H9 (cell line): ENCODE results near the gene CDH16. TPM values are rescaled to one million over a fixed set of nuclear protein-coding genes. Genes with fewer than 3 reads are reported as not detected.

ENCODE experiments used
- DNase-seq: peaks from one replicate; pipeline ENCODE4 v3.0.0-alpha.2; 2017
- H2AFZ ChIP-seq: one replicate; pipeline ENCODE4 v1.6.1; 2013; ENCODE audit warnings: mild to moderate bottlenecking, low read length, control low read depth, moderate library complexity
- H2AK5ac ChIP-seq: 2 replicates; pipeline ENCODE4 v1.6.1; 2013; ENCODE audit warnings: low read length, control low read depth, mixed read lengths; ENCODE audit not compliant: insufficient read length
- H2BK120ac ChIP-seq: one replicate; pipeline ENCODE4 v1.6.1; 2013; ENCODE audit warnings: low read depth, mild to moderate bottlenecking, low read length, control low read depth, inconsistent platforms; ENCODE audit not compliant: poor library complexity, severe bottlenecking
- H2BK12ac ChIP-seq: 2 replicates; pipeline ENCODE4 v1.6.1; 2013; ENCODE audit warnings: low read length, control low read depth, mixed read lengths, low read depth; ENCODE audit not compliant: insufficient read length
- H2BK15ac ChIP-seq: 2 replicates; pipeline ENCODE4 v1.6.1; 2013; ENCODE audit warnings: low read depth, low read length, control low read depth
- H2BK20ac ChIP-seq: one replicate; pipeline ENCODE4 v1.6.1; 2013; ENCODE audit warnings: low read depth, mild to moderate bottlenecking, low read length, control low read depth, inconsistent platforms; ENCODE audit not compliant: poor library complexity, severe bottlenecking
- H2BK5ac ChIP-seq: 2 replicates; pipeline ENCODE4 v1.6.1; 2013; ENCODE audit warnings: low read length, control low read depth, mixed read lengths; ENCODE audit not compliant: insufficient read length
- H3K14ac ChIP-seq: 2 replicates; pipeline ENCODE4 v1.6.1; 2013; ENCODE audit warnings: low read length, control low read depth; ENCODE audit not compliant: insufficient read depth
- H3K18ac ChIP-seq: 2 replicates; pipeline ENCODE4 v1.6.1; 2013; ENCODE audit warnings: low read depth, mild to moderate bottlenecking, mixed read lengths, low read length, control low read depth; ENCODE audit not compliant: insufficient read length
- H3K23ac ChIP-seq: 2 replicates; pipeline ENCODE4 v1.6.1; 2013; ENCODE audit warnings: low read length, control low read depth, mixed read lengths, low read depth; ENCODE audit not compliant: insufficient read length
- H3K23me2 ChIP-seq: 2 replicates; pipeline ENCODE4 v1.6.1; 2013; ENCODE audit warnings: low read depth, mild to moderate bottlenecking, mixed read lengths, low read length, control low read depth; ENCODE audit not compliant: insufficient read length, poor library complexity, severe bottlenecking
- H3K27ac ChIP-seq: 2 replicates; pipeline ENCODE4 v1.5.1; 2013; ENCODE audit warnings: low read length, control low read depth, mixed read lengths, low read depth; ENCODE audit not compliant: insufficient read length
- H3K27me3 ChIP-seq: 2 replicates; pipeline ENCODE4 v1.6.1; 2013; ENCODE audit warnings: low read length, control low read depth, inconsistent platforms; ENCODE audit not compliant: insufficient read depth
- H3K4ac ChIP-seq: 2 replicates; pipeline ENCODE4 v1.6.1; 2013; ENCODE audit warnings: low read depth, mild to moderate bottlenecking, control low read depth, inconsistent platforms, low read length, moderate library complexity
- H3K4me1 ChIP-seq: 2 replicates; pipeline ENCODE4 v1.6.1; 2013; ENCODE audit warnings: low read length, control low read depth, inconsistent platforms; ENCODE audit not compliant: insufficient read depth
- H3K4me2 ChIP-seq: 2 replicates; pipeline ENCODE4 v1.6.1; 2013; ENCODE audit warnings: low read length, control low read depth, mixed read lengths; ENCODE audit not compliant: insufficient read length, insufficient read depth
- H3K56ac ChIP-seq: 2 replicates; pipeline ENCODE4 v1.6.1; 2013; ENCODE audit warnings: low read depth, mild to moderate bottlenecking, mixed read lengths, low read length, control low read depth; ENCODE audit not compliant: insufficient read length
- H3K79me1 ChIP-seq: 2 replicates; pipeline ENCODE4 v1.6.1; 2013; ENCODE audit warnings: low read depth, mild to moderate bottlenecking, moderate library complexity, low read length, control low read depth, inconsistent platforms; ENCODE audit not compliant: insufficient read depth, poor library complexity, severe bottlenecking
- H3K79me2 ChIP-seq: 2 replicates; pipeline ENCODE4 v1.6.1; 2013; ENCODE audit warnings: low read length, control low read depth, inconsistent platforms; ENCODE audit not compliant: insufficient read depth
- H3K9ac ChIP-seq: 2 replicates; pipeline ENCODE4 v1.6.1; 2013; ENCODE audit warnings: low read length, control low read depth, mixed read lengths; ENCODE audit not compliant: insufficient read length; ENCODE audit errors: extremely low read depth
- H3K9me3 ChIP-seq: one replicate; pipeline ENCODE4 v1.6.1; 2013; ENCODE audit warnings: low read depth, low read length, inconsistent platforms; ENCODE audit not compliant: control insufficient read depth
- H3T11ph ChIP-seq: one replicate; pipeline ENCODE4 v1.6.1; 2013; ENCODE audit warnings: mild to moderate bottlenecking, low read length, control low read depth, inconsistent platforms
- H4K20me1 ChIP-seq: one replicate; pipeline ENCODE4 v1.6.1; 2013; ENCODE audit not compliant: control insufficient read depth, insufficient read length, insufficient read depth
- H4K5ac ChIP-seq: 2 replicates; pipeline ENCODE4 v1.6.1; 2013; ENCODE audit warnings: low read depth, mild to moderate bottlenecking, mixed read lengths, low read length, control low read depth; ENCODE audit not compliant: insufficient read length
- H4K8ac ChIP-seq: replicated peaks from 2 replicates; pipeline ENCODE4 v1.6.1; 2013; ENCODE audit warnings: low read length, control low read depth, mixed read lengths, low read depth; ENCODE audit not compliant: insufficient read length
- H4K91ac ChIP-seq: 2 replicates; pipeline ENCODE4 v1.6.1; 2013; ENCODE audit warnings: low read depth, mild to moderate bottlenecking, moderate library complexity, mixed read lengths, low read length, control low read depth; ENCODE audit not compliant: insufficient read length
- H3K27ac Mint-ChIP-seq, 3 experiments: 2 replicates in 2 of 3; 3 replicates in 1 of 3; pipeline ENCODE4 v1.8.0; 2020 to 2021; ENCODE audit warnings: mixed read lengths in 3 of 3, mild to moderate bottlenecking in 1 of 3, moderate library complexity in 1 of 3
- H3K27me3 Mint-ChIP-seq: 2 replicates; pipeline ENCODE4 v1.8.0; 2021; ENCODE audit warnings: low read depth, mild to moderate bottlenecking, moderate library complexity, mixed read lengths
- H3K36me3 Mint-ChIP-seq, 3 experiments: 2 replicates in 2 of 3; 3 replicates in 1 of 3; pipeline ENCODE4 v1.8.0; 2020 to 2021; ENCODE audit warnings: low read depth in 3 of 3, mixed read lengths in 3 of 3; ENCODE audit not compliant: insufficient read depth in 1 of 3
- H3K4me1 Mint-ChIP-seq, 2 experiments: 2 replicates each; pipeline ENCODE4 v1.8.0; 2020; ENCODE audit warnings: mixed read lengths in 2 of 2
- H3K4me3 Mint-ChIP-seq, 2 experiments: 2 replicates in 1 of 2; 3 replicates in 1 of 2; pipeline ENCODE4 v1.8.0; 2020 to 2021; ENCODE audit warnings: mild to moderate bottlenecking in 2 of 2, mixed read lengths in 2 of 2, moderate library complexity in 1 of 2
- H3K9me3 Mint-ChIP-seq, 2 experiments: 2 replicates in 1 of 2; 3 replicates in 1 of 2; pipeline ENCODE4 v1.8.0; 2020; ENCODE audit warnings: mild to moderate bottlenecking in 2 of 2, mixed read lengths in 2 of 2, moderate library complexity in 1 of 2
- WGBS: extraction: QIAGEN DNeasy Blood & Tissue Kit; methylation state at CpG from one replicate; pipeline ENCODE4 v1.1.7; 2013; ENCODE audit warnings: missing lambda C conversion rate, low lambda C conversion rate, mixed read lengths; ENCODE audit not compliant: insufficient read length; ENCODE audit errors: extremely low coverage; 5-methylcytosine and 5-hydroxymethylcytosine counted together
- total RNA-seq: library from RNA; stranded (reverse); gene quantifications from 2 replicates; pipeline ENCODE4 v1.2.1, GENCODE V29; 2021
- TF ChIP-seq, protein P1 (sequence below): fragments of 200-600 bp; sonication (generic); conservative IDR thresholded peaks from 3 replicates; pipeline ENCODE4 v1.8.0; 2021; ENCODE audit warnings: antibody characterized with exemption, mild to moderate bottlenecking

Gene CDH16
- total RNA-seq, 1 experiment from 2014 or later, result not detected

DNA sequence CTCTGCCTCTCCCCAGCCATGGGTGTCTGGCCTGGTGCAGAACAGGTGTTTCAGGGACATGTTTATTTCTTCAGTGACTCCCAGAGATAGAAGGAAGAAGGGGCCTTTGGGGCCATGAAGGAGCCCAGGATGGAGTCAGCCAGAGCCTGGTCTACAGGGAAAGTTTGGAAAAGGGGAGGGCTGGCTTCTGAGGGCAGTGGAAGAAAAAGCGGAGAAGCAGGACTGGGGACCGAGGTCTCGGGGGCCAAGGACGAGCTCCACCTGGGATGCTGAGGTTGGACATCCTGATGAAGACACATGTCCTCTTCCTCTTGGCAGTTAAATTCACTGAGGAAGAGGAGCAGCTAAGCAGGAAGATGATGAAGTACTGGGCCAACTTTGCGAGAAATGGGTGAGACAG is 24.3 kb upstream of the CDH16 start:
- Histone ChIP-seq H2BK5ac (no peak overlapping the region), H3K9ac (no peak overlapping the region), H3K18ac (no peak overlapping the region), H3K4ac (no peak overlapping the region), H3K14ac (no peak overlapping the region), H3K27ac (no peak overlapping the region), H3K4me2 (no peak overlapping the region), H3K27me3 (no peaks in the 10 kb centered on the region), H3K23ac (no peak overlapping the region), H3T11ph (no peak overlapping the region), H4K8ac (no peak overlapping the region), H4K91ac (no peak overlapping the region), H2BK20ac (no peak overlapping the region), H2AFZ (no peak overlapping the region), H3K4me1 (no peaks in the 10 kb centered on the region), H2BK12ac (no peak overlapping the region), H3K23me2 (no peaks in the 10 kb centered on the region), H2AK5ac (no peak overlapping the region), H4K5ac (no peak overlapping the region), H4K20me1 (no peaks in the 10 kb centered on the region), H2BK15ac (no peak overlapping the region), H3K79me2 (no peaks in the 10 kb centered on the region), H3K79me1 (no peaks in the 10 kb centered on the region), H3K56ac (no peak overlapping the region), H2BK120ac (no peak overlapping the region), H3K9me3 (no peaks in the 10 kb centered on the region)
- H3K27ac Mint-ChIP-seq, result no peak overlapping the region
- H3K4me3 Mint-ChIP-seq, result no peak overlapping the region
- H3K36me3 Mint-ChIP-seq, result peaks cover 10 to 41% (median 34%) of the 10 kb centered on the region in 3 experiments; a peak in 6 of 7 replicates
- TF ChIP-seq, protein P1, sequence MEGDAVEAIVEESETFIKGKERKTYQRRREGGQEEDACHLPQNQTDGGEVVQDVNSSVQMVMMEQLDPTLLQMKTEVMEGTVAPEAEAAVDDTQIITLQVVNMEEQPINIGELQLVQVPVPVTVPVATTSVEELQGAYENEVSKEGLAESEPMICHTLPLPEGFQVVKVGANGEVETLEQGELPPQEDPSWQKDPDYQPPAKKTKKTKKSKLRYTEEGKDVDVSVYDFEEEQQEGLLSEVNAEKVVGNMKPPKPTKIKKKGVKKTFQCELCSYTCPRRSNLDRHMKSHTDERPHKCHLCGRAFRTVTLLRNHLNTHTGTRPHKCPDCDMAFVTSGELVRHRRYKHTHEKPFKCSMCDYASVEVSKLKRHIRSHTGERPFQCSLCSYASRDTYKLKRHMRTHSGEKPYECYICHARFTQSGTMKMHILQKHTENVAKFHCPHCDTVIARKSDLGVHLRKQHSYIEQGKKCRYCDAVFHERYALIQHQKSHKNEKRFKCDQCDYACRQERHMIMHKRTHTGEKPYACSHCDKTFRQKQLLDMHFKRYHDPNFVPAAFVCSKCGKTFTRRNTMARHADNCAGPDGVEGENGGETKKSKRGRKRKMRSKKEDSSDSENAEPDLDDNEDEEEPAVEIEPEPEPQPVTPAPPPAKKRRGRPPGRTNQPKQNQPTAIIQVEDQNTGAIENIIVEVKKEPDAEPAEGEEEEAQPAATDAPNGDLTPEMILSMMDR, result no peak
- peaks cover 2 to 4% of the 10 kb centered on the region in 2 experiments; a peak in 2 of 4 replicates for H3K4me1 Mint-ChIP-seq
- no CpG with 5 or more reads among the region's 5 CpGs for WGBS
- no peak for DNase-seq
- no peaks in the 10 kb centered on the region; the same call in none of the 2 replicates for H3K27me3 Mint-ChIP-seq
- no peaks in the 10 kb centered on the region for H3K9me3 Mint-ChIP-seq
